ENCODE results near the gene LKAAEAR1. TPM values are rescaled to one million over a fixed set of nuclear protein-coding genes. Genes with fewer than 3 reads are reported as not detected.
A peak's percentile ranks its signal among the peaks of the same experiment; 100 is the strongest.

The LKAAEAR1 gene
- total and polyA plus RNA-seq, 2 of the 13 experiments (the other 11 are each of a cell fraction or from before 2014, with no cell fraction given): not detected

DNA sequence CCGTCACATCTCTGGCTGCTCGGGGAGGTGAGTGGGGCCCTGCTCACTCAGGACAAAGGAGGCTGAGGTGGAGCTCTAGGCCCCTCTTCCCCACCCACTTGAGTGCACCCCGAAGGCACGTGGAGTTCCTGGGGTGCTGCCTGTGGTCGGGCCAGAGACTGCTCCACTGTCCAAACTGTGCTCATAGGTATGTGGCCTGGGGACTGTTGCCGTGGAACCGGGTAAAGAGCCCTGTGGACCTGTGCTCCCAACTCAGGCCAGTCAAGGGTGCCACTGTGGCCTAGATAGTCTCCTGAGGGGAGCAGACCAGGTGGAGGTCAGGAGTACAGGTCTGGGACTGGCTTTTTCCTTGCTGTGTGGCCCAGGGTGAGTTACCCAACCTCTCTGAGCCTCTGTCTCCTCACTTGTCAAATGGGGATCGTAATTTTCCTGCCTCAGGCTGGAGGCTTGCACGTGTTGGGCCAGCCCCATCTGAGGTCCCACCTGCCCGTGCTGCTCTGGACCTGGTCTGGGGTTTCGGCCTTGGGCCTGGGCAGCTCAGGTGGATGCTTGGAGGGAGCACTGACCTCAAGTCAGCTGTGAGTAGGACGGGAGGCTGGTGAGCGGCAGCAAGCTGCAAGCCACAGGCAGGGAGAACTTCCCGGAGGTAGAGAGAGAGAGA is 35.6 kb upstream of the LKAAEAR1 start:
- Histone ChIP-seq H3K79me2 (ENCODE audit: insufficient read depth, low read length) (no peaks in the 10 kb centered on the region), H3K4me2 (ENCODE audit: low read depth, low read length) (peak overlapping the region; percentile 38), H3K36me3 (replicated peaks in 1 of 2; ENCODE audit: control insufficient read depth in 1 of 2, insufficient read depth in 2 of 2, low read length in 2 of 2) (no peaks in the 10 kb centered on the region), H3K27me3 (ENCODE audit: control insufficient read depth in 1 of 2, insufficient read depth in 2 of 2, low read length in 2 of 2) (peaks cover 7 to 34% of the 10 kb centered on the region in 2 experiments), H3K4me3 (replicated peaks in 1 of 3; ENCODE audit: insufficient read depth in 1 of 3, low read depth in 2 of 3, low read length in 3 of 3) (0 out of 6 replicates have a peak overlapping the region, but pooled peaks of 1 of the 3 experiments have one; percentile 8), H3K9me3 (ENCODE audit: low read length) (no peaks in the 10 kb centered on the region), H3K27ac (ENCODE audit: extremely low read length, insufficient read depth, low read length) (no peak overlapping the region), H3K9ac (ENCODE audit: insufficient read depth, low read depth, low read length) (no peak overlapping the region), H3K4me1 (ENCODE audit: insufficient read depth, low read length) (peaks cover 11% of the 10 kb centered on the region), H4K20me1 (ENCODE audit: insufficient read depth, low read length) (no peaks in the 10 kb centered on the region), H2AFZ (ENCODE audit: low read length) (no peak overlapping the region)
- ChIA-PET CTCF (ENCODE audit: low intra/inter-chr PET ratio, low total read pairs) (interaction anchor here (1.5 to 2.5 kb wide), 4 partner anchors 18 to 139 kb away, joined by 7 to 21 read pairs (median 12); partner anchors contain the start of genes LKAAEAR1 and PRPF6), POLR2A (interaction anchor here (1.0 to 1.3 kb wide), 4 partner anchors 11 to 163 kb away, joined by 3 to 8 read pairs (median 4); partner anchors contain the start of gene C20orf204)
- intact Hi-C loops (cut with micrococcal nuclease; ENCODE audit: unreplicated experiment): loop anchor here (1.0 to 2.0 kb wide), 3 partner anchors 17 to 139 kb away; partner anchors contain the start of gene PRPF6
- WGBS (ENCODE audit: low lambda C conversion rate): 32% methylated on average over 10 of the region's 14 CpGs
- in situ Hi-C loops (cut with HindIII; ENCODE audit: extremely low pct_ligation_motif_present, low pct_unique_long_range_greater_than_20kb): loop anchor here (5.0 kb wide), 1 partner anchor 38 kb away; the partner anchor contains the start of genes LKAAEAR1 and OPRL1
- ATAC-seq (peak; percentile 37), FAIRE-seq (no peak), DNase-seq (ENCODE audit: low spot score) (no peak)
- no TSS peak for BruUV-seq (replicated peaks)
- TF ChIP-seq STAT5B (CRISPR knock-in tag; IDR thresholded peaks at IDR 0.05) (no peak), ZNF883 (CRISPR knock-in tag; IDR thresholded peaks at IDR 0.05; ENCODE audit: not compliant biosample characterization) (peak; percentile 21), ZNF552 (CRISPR knock-in tag; IDR thresholded peaks at IDR 0.05; ENCODE audit: borderline replicate concordance) (no peak), ZNF605 (CRISPR knock-in tag; IDR thresholded peaks at IDR 0.05) (no peak), ZNF180 (CRISPR knock-in tag; IDR thresholded peaks at IDR 0.05; ENCODE audit: borderline replicate concordance, low read depth) (no peak), ZMYM3 (CRISPR knock-in tag; IDR thresholded peaks at IDR 0.05) (peak; percentile 90), MEIS1 (CRISPR knock-in tag; IDR thresholded peaks at IDR 0.05; ENCODE audit: borderline replicate concordance) (no peak), FOXJ3 (CRISPR knock-in tag; IDR thresholded peaks at IDR 0.05; ENCODE audit: borderline replicate concordance) (no peak), KDM5B (CRISPR knock-in tag; IDR thresholded peaks at IDR 0.05; ENCODE audit: borderline replicate concordance) (0 out of 2 replicates have a peak, but pooled peaks have one; percentile 12), NFE2 (CRISPR knock-in tag; IDR thresholded peaks at IDR 0.05) (no peak), SRF (IDR thresholded peaks at IDR 0.05; ENCODE audit: low read depth, low read length) (no peak), CC2D1A (CRISPR knock-in tag; IDR thresholded peaks at IDR 0.05) (no peak)
- TF ChIP-seq, protein P1, sequence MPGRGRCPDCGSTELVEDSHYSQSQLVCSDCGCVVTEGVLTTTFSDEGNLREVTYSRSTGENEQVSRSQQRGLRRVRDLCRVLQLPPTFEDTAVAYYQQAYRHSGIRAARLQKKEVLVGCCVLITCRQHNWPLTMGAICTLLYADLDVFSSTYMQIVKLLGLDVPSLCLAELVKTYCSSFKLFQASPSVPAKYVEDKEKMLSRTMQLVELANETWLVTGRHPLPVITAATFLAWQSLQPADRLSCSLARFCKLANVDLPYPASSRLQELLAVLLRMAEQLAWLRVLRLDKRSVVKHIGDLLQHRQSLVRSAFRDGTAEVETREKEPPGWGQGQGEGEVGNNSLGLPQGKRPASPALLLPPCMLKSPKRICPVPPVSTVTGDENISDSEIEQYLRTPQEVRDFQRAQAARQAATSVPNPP (CRISPR knock-in tag; IDR thresholded peaks at IDR 0.05): no peak
- TF ChIP-seq, protein P2, sequence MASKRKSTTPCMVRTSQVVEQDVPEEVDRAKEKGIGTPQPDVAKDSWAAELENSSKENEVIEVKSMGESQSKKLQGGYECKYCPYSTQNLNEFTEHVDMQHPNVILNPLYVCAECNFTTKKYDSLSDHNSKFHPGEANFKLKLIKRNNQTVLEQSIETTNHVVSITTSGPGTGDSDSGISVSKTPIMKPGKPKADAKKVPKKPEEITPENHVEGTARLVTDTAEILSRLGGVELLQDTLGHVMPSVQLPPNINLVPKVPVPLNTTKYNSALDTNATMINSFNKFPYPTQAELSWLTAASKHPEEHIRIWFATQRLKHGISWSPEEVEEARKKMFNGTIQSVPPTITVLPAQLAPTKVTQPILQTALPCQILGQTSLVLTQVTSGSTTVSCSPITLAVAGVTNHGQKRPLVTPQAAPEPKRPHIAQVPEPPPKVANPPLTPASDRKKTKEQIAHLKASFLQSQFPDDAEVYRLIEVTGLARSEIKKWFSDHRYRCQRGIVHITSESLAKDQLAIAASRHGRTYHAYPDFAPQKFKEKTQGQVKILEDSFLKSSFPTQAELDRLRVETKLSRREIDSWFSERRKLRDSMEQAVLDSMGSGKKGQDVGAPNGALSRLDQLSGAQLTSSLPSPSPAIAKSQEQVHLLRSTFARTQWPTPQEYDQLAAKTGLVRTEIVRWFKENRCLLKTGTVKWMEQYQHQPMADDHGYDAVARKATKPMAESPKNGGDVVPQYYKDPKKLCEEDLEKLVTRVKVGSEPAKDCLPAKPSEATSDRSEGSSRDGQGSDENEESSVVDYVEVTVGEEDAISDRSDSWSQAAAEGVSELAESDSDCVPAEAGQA (IDR thresholded peaks at IDR 0.05; ENCODE audit: low read depth): no peak
- TF ChIP-seq, protein P2 (CRISPR knock-in tag; IDR thresholded peaks at IDR 0.05; ENCODE audit: borderline replicate concordance): no peak
- TF ChIP-seq, protein P3, sequence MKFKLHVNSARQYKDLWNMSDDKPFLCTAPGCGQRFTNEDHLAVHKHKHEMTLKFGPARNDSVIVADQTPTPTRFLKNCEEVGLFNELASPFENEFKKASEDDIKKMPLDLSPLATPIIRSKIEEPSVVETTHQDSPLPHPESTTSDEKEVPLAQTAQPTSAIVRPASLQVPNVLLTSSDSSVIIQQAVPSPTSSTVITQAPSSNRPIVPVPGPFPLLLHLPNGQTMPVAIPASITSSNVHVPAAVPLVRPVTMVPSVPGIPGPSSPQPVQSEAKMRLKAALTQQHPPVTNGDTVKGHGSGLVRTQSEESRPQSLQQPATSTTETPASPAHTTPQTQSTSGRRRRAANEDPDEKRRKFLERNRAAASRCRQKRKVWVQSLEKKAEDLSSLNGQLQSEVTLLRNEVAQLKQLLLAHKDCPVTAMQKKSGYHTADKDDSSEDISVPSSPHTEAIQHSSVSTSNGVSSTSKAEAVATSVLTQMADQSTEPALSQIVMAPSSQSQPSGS (CRISPR knock-in tag; IDR thresholded peaks at IDR 0.05): no peak

Measured in HepG2 (cell line).